ENCODE results near the gene ABLIM1. TPM values are rescaled to one million over a fixed set of nuclear protein-coding genes. Genes with fewer than 3 reads are reported as not detected.

ABLIM1 gene
- total and polyA plus RNA-seq, 2 of the 13 experiments (the other 11 are each of a cell fraction or from before 2014, with no cell fraction given): 59.4 to 92.7 TPM

GRCh38 chr10:114642729-114643128, 15.3 kb downstream of the ABLIM1 start:
- CTCF ChIA-PET (ENCODE audit: low intra/inter-chr PET ratio, low total read pairs): no interaction called here
- no TSS peak for BruUV-seq (replicated peaks)
- ATAC-seq: no peak
- FAIRE-seq: no peak
- Histone ChIP-seq H2AFZ (ENCODE audit: low read length) (no peak overlapping the region), H3K9me3 (ENCODE audit: low read length) (no peaks in the 10 kb centered on the region), H3K9ac (ENCODE audit: insufficient read depth, low read depth, low read length) (no peak overlapping the region), H4K20me1 (ENCODE audit: insufficient read depth, low read length) (no peaks in the 10 kb centered on the region), H3K79me2 (ENCODE audit: insufficient read depth, low read length) (no peaks in the 10 kb centered on the region), H3K4me1 (ENCODE audit: insufficient read depth, low read length) (0 out of 2 replicates have a peak, but pooled peaks cover 6% of the 10 kb centered on the region), H3K4me3 (replicated peaks in 1 of 3; ENCODE audit: insufficient read depth in 1 of 3, low read depth in 2 of 3, low read length in 3 of 3) (no peak overlapping the region), H3K4me2 (ENCODE audit: low read depth, low read length) (no peak overlapping the region), H3K36me3 (replicated peaks in 1 of 2; ENCODE audit: control insufficient read depth in 1 of 2, insufficient read depth in 2 of 2, low read length in 2 of 2) (no peaks in the 10 kb centered on the region), H3K27ac (ENCODE audit: extremely low read length, insufficient read depth, low read length) (no peak overlapping the region), H3K27me3 (ENCODE audit: control insufficient read depth in 1 of 2, insufficient read depth in 2 of 2, low read length in 2 of 2) (no peaks in the 10 kb centered on the region)
- POLR2A ChIA-PET: no interaction called here
- WGBS (ENCODE audit: low lambda C conversion rate): 33% methylated on average over 5 of the region's 5 CpGs
- DNase-seq (ENCODE audit: low spot score): no peak
- in situ Hi-C loops (cut with HindIII; ENCODE audit: extremely low pct_ligation_motif_present, low pct_unique_long_range_greater_than_20kb) (no loop called here), intact Hi-C loops (cut with micrococcal nuclease; ENCODE audit: unreplicated experiment) (no loop called here)
- no peak for TF ChIP-seq RAD51 (IDR thresholded peaks at IDR 0.05; ENCODE audit: borderline replicate concordance)
- no peak for TF ChIP-seq ZNF430 (CRISPR knock-in tag; IDR thresholded peaks at IDR 0.05)
- TF ChIP-seq GRHL1 (CRISPR knock-in tag; conservative IDR thresholded peaks at IDR 0.05): no peak
- no peak for TF ChIP-seq ZNF264 (CRISPR knock-in tag; IDR thresholded peaks at IDR 0.05)
- no peak for TF ChIP-seq ZNF674 (CRISPR knock-in tag; IDR thresholded peaks at IDR 0.05; ENCODE audit: low read depth)
- TF ChIP-seq SP140L (CRISPR knock-in tag; IDR thresholded peaks at IDR 0.05; ENCODE audit: borderline replicate concordance): no peak
- TF ChIP-seq MTA1 (CRISPR knock-in tag; IDR thresholded peaks at IDR 0.05; ENCODE audit: borderline replicate concordance): no peak
- no peak for TF ChIP-seq HNRNPK (IDR thresholded peaks at IDR 0.05; ENCODE audit: low read depth, low read length, poor library complexity, severe bottlenecking)
- TF ChIP-seq GFI1 (CRISPR knock-in tag; IDR thresholded peaks at IDR 0.05; ENCODE audit: borderline replicate concordance): no peak
- no peak for TF ChIP-seq ZNF614 (CRISPR knock-in tag; IDR thresholded peaks at IDR 0.05; ENCODE audit: borderline replicate concordance)
- no peak for TF ChIP-seq CEBPZ (IDR thresholded peaks at IDR 0.05; ENCODE audit: low read length)
- TF ChIP-seq MXD1 (CRISPR knock-in tag; IDR thresholded peaks at IDR 0.05): no peak
- TF ChIP-seq ZFP36L1 (CRISPR knock-in tag; IDR thresholded peaks at IDR 0.05): no peak
- TF ChIP-seq, protein P1, sequence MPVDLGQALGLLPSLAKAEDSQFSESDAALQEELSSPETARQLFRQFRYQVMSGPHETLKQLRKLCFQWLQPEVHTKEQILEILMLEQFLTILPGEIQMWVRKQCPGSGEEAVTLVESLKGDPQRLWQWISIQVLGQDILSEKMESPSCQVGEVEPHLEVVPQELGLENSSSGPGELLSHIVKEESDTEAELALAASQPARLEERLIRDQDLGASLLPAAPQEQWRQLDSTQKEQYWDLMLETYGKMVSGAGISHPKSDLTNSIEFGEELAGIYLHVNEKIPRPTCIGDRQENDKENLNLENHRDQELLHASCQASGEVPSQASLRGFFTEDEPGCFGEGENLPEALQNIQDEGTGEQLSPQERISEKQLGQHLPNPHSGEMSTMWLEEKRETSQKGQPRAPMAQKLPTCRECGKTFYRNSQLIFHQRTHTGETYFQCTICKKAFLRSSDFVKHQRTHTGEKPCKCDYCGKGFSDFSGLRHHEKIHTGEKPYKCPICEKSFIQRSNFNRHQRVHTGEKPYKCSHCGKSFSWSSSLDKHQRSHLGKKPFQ (CRISPR knock-in tag; IDR thresholded peaks at IDR 0.05; ENCODE audit: insufficient replicate concordance): no peak
- TF ChIP-seq TCF7L2 (IDR thresholded peaks at IDR 0.05; ENCODE audit: low read depth, low read length): no peak
- no peak for TF ChIP-seq ZNF713 (CRISPR knock-in tag; IDR thresholded peaks at IDR 0.05)

All from HepG2 (cell line).